Mesendoderm (in vitro differentiated cells): ENCODE data around the gene C4B.
"Not testable (repeated sequence)": the region's sequence is repeated elsewhere in the genome, so short reads cannot be mapped to it uniquely, and the experiment has no call there.

Experiments
- DNase-seq: peaks from one replicate; pipeline ENCODE4 v3.0.0; 2013
- H2AK5ac ChIP-seq: 2 replicates; pipeline ENCODE4 v1.6.1; 2013; ENCODE audit warnings: low read length, inconsistent platforms
- H2BK120ac ChIP-seq: 2 replicates; pipeline ENCODE4 v1.6.1; 2013; ENCODE audit warnings: low read depth, mild to moderate bottlenecking, low read length, moderate library complexity, mixed read lengths
- H2BK15ac ChIP-seq: replicated peaks from 2 replicates; pipeline ENCODE4 v1.6.1; 2013; ENCODE audit warnings: low read depth, mild to moderate bottlenecking, moderate library complexity
- H2BK5ac ChIP-seq: 2 replicates; pipeline ENCODE4 v1.6.1; 2013; ENCODE audit warnings: low read length, inconsistent platforms
- H3K18ac ChIP-seq: 2 replicates; pipeline ENCODE4 v1.6.1; 2013; ENCODE audit warnings: mild to moderate bottlenecking, low read length, mixed read lengths
- H3K23ac ChIP-seq: one replicate; pipeline ENCODE4 v1.6.1; 2013; ENCODE audit warnings: low read length
- H3K27ac ChIP-seq: 2 replicates; pipeline ENCODE4 v1.5.1; 2013; ENCODE audit warnings: low read depth, mild to moderate bottlenecking, inconsistent platforms, low read length, moderate library complexity
- H3K27me3 ChIP-seq: 2 replicates; pipeline ENCODE4 v1.6.1; 2013; ENCODE audit warnings: low read length, control low read depth, mild to moderate bottlenecking, inconsistent platforms; ENCODE audit not compliant: insufficient read depth, poor library complexity
- H3K36me3 ChIP-seq: 2 replicates; pipeline ENCODE4 v1.6.1; 2013; ENCODE audit warnings: low read length, inconsistent platforms; ENCODE audit not compliant: control insufficient read depth, insufficient read depth
- H3K4ac ChIP-seq: one replicate; pipeline ENCODE4 v1.6.1; 2013; ENCODE audit warnings: low read depth, mild to moderate bottlenecking, low read length, moderate library complexity
- H3K4me1 ChIP-seq: 2 replicates; pipeline ENCODE4 v1.6.1; 2013; ENCODE audit warnings: low read depth, low read length, inconsistent platforms; ENCODE audit not compliant: control insufficient read depth
- H3K4me2 ChIP-seq: 2 replicates; pipeline ENCODE4 v1.6.1; 2013; ENCODE audit warnings: low read length
- H3K4me3 ChIP-seq: 2 replicates; pipeline ENCODE4 v1.5.1; 2013; ENCODE audit warnings: mild to moderate bottlenecking, low read length
- H3K56ac ChIP-seq: one replicate; pipeline ENCODE4 v1.6.1; 2013; ENCODE audit warnings: low read length
- H3K79me1 ChIP-seq: 2 replicates; pipeline ENCODE4 v1.6.1; 2013; ENCODE audit warnings: low read length, inconsistent platforms
- H3K79me2 ChIP-seq: 2 replicates; pipeline ENCODE4 v1.6.1; 2013; ENCODE audit warnings: mild to moderate bottlenecking, low read length; ENCODE audit not compliant: control insufficient read depth, insufficient read depth
- H3K9ac ChIP-seq: 2 replicates; pipeline ENCODE4 v1.6.1; 2013; ENCODE audit warnings: low read length, inconsistent platforms
- H4K5ac ChIP-seq: one replicate; pipeline ENCODE4 v1.6.1; 2013; ENCODE audit warnings: low read length
- H4K8ac ChIP-seq: one replicate; pipeline ENCODE4 v1.6.1; 2013; ENCODE audit warnings: low read depth, mild to moderate bottlenecking, control low read depth, low read length, moderate library complexity
- WGBS: extraction: QIAGEN DNeasy Blood & Tissue Kit; methylation state at CpG from one replicate; pipeline ENCODE4 v1.1.7; 2013; ENCODE audit warnings: low lambda C conversion rate, missing lambda C conversion rate; ENCODE audit not compliant: insufficient coverage; ENCODE audit errors: extremely low coverage; 5-methylcytosine and 5-hydroxymethylcytosine counted together

Gene C4B

GRCh38 chr6:32039321-32040274, 25.0 kb downstream of the C4B start:
- H3K18ac ChIP-seq, DNase-seq: not testable (repeated sequence)
- WGBS = no CpG with 5 or more reads among the region's 24 CpGs

GRCh38 chr6:32040299-32041049, 25.9 kb downstream of the C4B start:
- not testable (repeated sequence) for H3K36me3 ChIP-seq, H4K5ac ChIP-seq, H3K4me3 ChIP-seq, H3K4me1 ChIP-seq, H3K27me3 ChIP-seq, H3K56ac ChIP-seq, H2BK5ac ChIP-seq, H4K8ac ChIP-seq, H3K79me2 ChIP-seq, H3K4me2 ChIP-seq, H3K4ac ChIP-seq, H3K18ac ChIP-seq, H2BK15ac ChIP-seq, H3K9ac ChIP-seq, H3K79me1 ChIP-seq, H2BK120ac ChIP-seq, H3K27ac ChIP-seq, H3K23ac ChIP-seq, H2AK5ac ChIP-seq, DNase-seq
- WGBS = no CpG with 5 or more reads among the region's 43 CpGs

More at GRCh38 chr6:32039321-32040274, 25.0 kb downstream of the C4B start:
- H3K4me2 ChIP-seq, H3K56ac ChIP-seq, H4K5ac ChIP-seq, H3K79me2 ChIP-seq, H4K8ac ChIP-seq, H2AK5ac ChIP-seq, H2BK15ac ChIP-seq, H2BK5ac ChIP-seq, H3K4me1 ChIP-seq, H3K23ac ChIP-seq, H3K36me3 ChIP-seq, H3K4ac ChIP-seq, H2BK120ac ChIP-seq, H3K27ac ChIP-seq, H3K27me3 ChIP-seq, H3K4me3 ChIP-seq, H3K79me1 ChIP-seq, H3K9ac ChIP-seq: not testable (repeated sequence)

- not testable (repeated sequence) for H3K79me1 ChIP-seq, DNase-seq
These were observed 26.4 kb downstream of the C4B start for GRCh38 chr6:32041050-32041321.

GRCh38 chr6:32041385-32041784, 26.8 kb downstream of the C4B start:
- not testable (repeated sequence) for H3K4me1 ChIP-seq, H3K56ac ChIP-seq
- WGBS = no CpG with 5 or more reads among the region's 10 CpGs

More at GRCh38 chr6:32041050-32041321, 26.4 kb downstream of the C4B start:
- H2BK5ac ChIP-seq, H2BK120ac ChIP-seq, H3K18ac ChIP-seq, H3K36me3 ChIP-seq, H2AK5ac ChIP-seq, H3K56ac ChIP-seq, H3K23ac ChIP-seq, H4K5ac ChIP-seq, H3K9ac ChIP-seq, H3K27ac ChIP-seq, H2BK15ac ChIP-seq, H3K79me2 ChIP-seq, H3K4me2 ChIP-seq, H4K8ac ChIP-seq, H3K27me3 ChIP-seq, H3K4me3 ChIP-seq, H3K4ac ChIP-seq, H3K4me1 ChIP-seq: not testable (repeated sequence)
- WGBS = no CpG with 5 or more reads among the region's 13 CpGs

DNA sequence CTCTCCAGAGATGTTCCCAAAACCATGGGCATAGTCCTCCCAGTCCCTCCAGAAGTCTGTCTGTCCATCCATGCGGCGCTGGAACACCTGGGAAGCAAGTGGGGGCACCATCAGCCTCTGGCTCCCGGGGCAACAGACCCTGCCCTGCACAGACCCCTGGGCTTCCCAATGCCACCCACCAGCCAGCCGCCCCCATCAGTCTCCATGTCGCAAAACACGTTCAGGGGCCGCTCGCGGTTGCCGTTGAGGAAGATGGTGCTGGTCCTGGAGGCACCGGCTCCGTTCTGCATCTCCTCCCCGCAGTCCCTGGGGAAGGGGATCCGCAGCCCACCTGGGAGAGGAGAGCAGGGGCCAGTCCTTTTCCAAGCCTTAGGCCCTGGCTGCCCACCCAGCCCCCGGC, 27.7 kb downstream of the C4B start:
- H3K4me3 ChIP-seq, H2BK120ac ChIP-seq, H2BK15ac ChIP-seq, H3K23ac ChIP-seq, H4K8ac ChIP-seq, H4K5ac ChIP-seq, H3K4me1 ChIP-seq, H3K9ac ChIP-seq, H3K27me3 ChIP-seq, H3K79me2 ChIP-seq, DNase-seq, H3K36me3 ChIP-seq, H3K4ac ChIP-seq, H2BK5ac ChIP-seq, H3K18ac ChIP-seq, H3K27ac ChIP-seq, H3K4me2 ChIP-seq, H2AK5ac ChIP-seq, H3K79me1 ChIP-seq, H3K56ac ChIP-seq: not testable (repeated sequence)
- WGBS = no CpG with 5 or more reads among the region's 15 CpGs

More at GRCh38 chr6:32041385-32041784, 26.8 kb downstream of the C4B start:
- H3K4ac ChIP-seq, H3K4me2 ChIP-seq, H3K79me1 ChIP-seq, H3K23ac ChIP-seq, DNase-seq, H4K5ac ChIP-seq, H2BK15ac ChIP-seq, H4K8ac ChIP-seq, H2BK120ac ChIP-seq, H2AK5ac ChIP-seq, H3K9ac ChIP-seq, H3K4me3 ChIP-seq, H2BK5ac ChIP-seq, H3K27ac ChIP-seq, H3K79me2 ChIP-seq, H3K36me3 ChIP-seq, H3K18ac ChIP-seq, H3K27me3 ChIP-seq: not testable (repeated sequence)
